Gastroesophageal sphincter (tissue), 4 donors: ENCODE data around the gene EVI5L. TPM values are rescaled to one million over a fixed set of nuclear protein-coding genes. Genes with fewer than 3 reads are reported as not detected.
A peak's percentile ranks its signal among the peaks of the same experiment; 100 is the strongest.

Experiments used
- ATAC-seq: fragments of 150-250 bp; one replicate; pipeline ENCODE4 v1.9.1; 2016; ENCODE audit warnings: mild to moderate bottlenecking, moderate library complexity
- H3K27ac ChIP-seq, 4 donors: fragments of 200-600 bp; sonication (generic) in 3 of 4; 1 replicate in 3 of 4; 2 replicates in 1 of 4; pipeline ENCODE4 v1.5.1; 2016 to 2019
- H3K27me3 ChIP-seq: fragments of 200-600 bp; sonication (generic); one replicate; pipeline ENCODE4 v1.5.1; 2019
- H3K36me3 ChIP-seq, 2 donors: fragments of 200-600 bp; sonication (generic); one replicate each; pipeline ENCODE4 v1.5.1; 2019; ENCODE audit warnings: control low read depth in 1 of 2
- H3K4me1 ChIP-seq, 3 donors: fragments of 200-600 bp; sonication (generic); 1 replicate in 2 of 3; 2 replicates in 1 of 3; pipeline ENCODE4 v1.5.1; 2016 to 2019; ENCODE audit warnings: control low read depth in 2 of 3
- H3K4me3 ChIP-seq, 2 donors: fragments of 200-600 bp; sonication (generic); one replicate each; pipeline ENCODE4 v1.5.1; 2019; ENCODE audit warnings: mild to moderate bottlenecking in 1 of 2, moderate library complexity in 1 of 2
- H3K9me3 ChIP-seq, 3 donors: fragments of 200-600 bp; sonication (generic); one replicate each; pipeline ENCODE4 v1.5.1; 2017 to 2019; ENCODE audit warnings: control low read depth in 2 of 3
- CTCF ChIP-seq, 4 experiments: fragments of 200-600 bp in 2 of 4; fragments of 450-650 bp in 2 of 4; sonication (generic) in 1 of 4; IDR thresholded peaks; one replicate each; pipeline ENCODE4 v1.5.1; 2017 to 2019; ENCODE audit warnings: antibody characterized with exemption in 4 of 4, mild to moderate bottlenecking in 2 of 4, moderate library complexity in 2 of 4
- EP300 ChIP-seq: sonication (generic); formaldehyde crosslinking; IDR thresholded peaks from one replicate; pipeline ENCODE4 v1.6.1; 2017; ENCODE audit warnings: antibody characterized with exemption, mild to moderate bottlenecking
- POLR2A ChIP-seq, 2 donors: fragments of 450-650 bp; IDR thresholded peaks; one replicate each; pipeline ENCODE4 v1.6.1; 2017; ENCODE audit warnings: antibody characterized with exemption in 2 of 2, mild to moderate bottlenecking in 2 of 2, moderate library complexity in 1 of 2
- POLR2AphosphoS5 ChIP-seq: sonication (generic); formaldehyde crosslinking; IDR thresholded peaks from one replicate; pipeline ENCODE4 v1.6.1; 2017; ENCODE audit warnings: antibody characterized with exemption
- WGBS, 2 donors: methylation state at CpG; one replicate each; pipeline ENCODE4 v1.1.5; 2018; ENCODE audit warnings: low coverage in 1 of 2; 5-methylcytosine and 5-hydroxymethylcytosine counted together
- total RNA-seq, 4 donors: library from RNA; depleted of rRNA; stranded (reverse); fragments of >200 nt; gene quantifications; one replicate each; pipeline ENCODE4 v1.1.0, GENCODE V29; 2016

EVI5L gene
- total RNA-seq, 4 donors from 2014 or later = 17.3 to 46.3 (median 22.2) TPM

- Histone ChIP-seq H3K4me3 (no peak overlapping the region), H3K9me3 (peaks cover 0 to 34% (median 0%) of the 10 kb centered on the region in 3 donors), H3K27me3 (peaks cover 73% of the 10 kb centered on the region), H3K4me1 (no peaks in the 10 kb centered on the region), H3K36me3 (no peaks in the 10 kb centered on the region), H3K27ac (no peak overlapping the region)
- ATAC-seq = no peak
- 50 to 70% methylated on average over 2 of the region's 3 CpGs for WGBS, 2 donors
- TF ChIP-seq CTCF (IDR thresholded peaks at IDR 0.05) (no peak), POLR2A (IDR thresholded peaks at IDR 0.05) (no peak), EP300 (no peak)
Measured at GRCh38 chr19:7820588-7820987, 9.4 kb upstream of the EVI5L start.

GRCh38 chr19:7822910-7823515 is 7.0 kb upstream of the EVI5L start:
- no peaks in the 10 kb centered on the region for H3K4me1 ChIP-seq
- no peak overlapping the region for H3K4me3 ChIP-seq
- H3K36me3 ChIP-seq = no peaks in the 10 kb centered on the region
- H3K9me3 ChIP-seq = peaks cover 0 to 12% (median 0%) of the 10 kb centered on the region in 3 donors
- no peak overlapping the region for H3K27ac ChIP-seq
- TF ChIP-seq POLR2A (IDR thresholded peaks at IDR 0.05) = no peak
- no peak for TF ChIP-seq POLR2AphosphoS5
- ATAC-seq = no peak
- 85 to 100% methylated on average over 2 to 4 of the region's 4 CpGs for WGBS, 2 donors
- H3K27me3 ChIP-seq = peaks cover 70% of the 10 kb centered on the region

- Histone ChIP-seq H3K36me3 (no peaks in the 10 kb centered on the region), H3K27me3 (peaks cover 63% of the 10 kb centered on the region), H3K9me3 (peaks cover 0 to 4% (median 0%) of the 10 kb centered on the region in 3 donors), H3K4me3 (no peak overlapping the region), H3K27ac (no peak overlapping the region), H3K4me1 (no peaks in the 10 kb centered on the region)
- no peak for ATAC-seq
- TF ChIP-seq EP300 (no peak), POLR2A (IDR thresholded peaks at IDR 0.05) (no peak), CTCF (IDR thresholded peaks at IDR 0.05) (no peak), POLR2AphosphoS5 (no peak)
- 36 to 64% methylated on average over 6 of the region's 9 CpGs for WGBS, 2 donors
Measured at GRCh38 chr19:7823686-7824301, 6.2 kb upstream of the EVI5L start.

- Histone ChIP-seq H3K36me3 (no peaks in the 10 kb centered on the region), H3K27me3 (peaks cover 17% of the 10 kb centered on the region), H3K9me3 (no peaks in the 10 kb centered on the region), H3K27ac (peak overlapping the region in 3 of 4 donors; percentile 52 to 62 (median 53)), H3K4me3 (peak overlapping the region in 1 of 2 donors; percentile 96), H3K4me1 (peaks cover 0 to 42% (median 14%) of the 10 kb centered on the region in 3 donors)
- TF ChIP-seq EP300 (no peak), POLR2A (IDR thresholded peaks at IDR 0.05) (no peak)
- 5 to 9% methylated on average over 7 to 13 of the region's 18 CpGs for WGBS, 2 donors
- no peak for ATAC-seq
Measured at GRCh38 chr19:7829166-7829520, 875 bp upstream of the EVI5L start.

GRCh38 chr19:7830272-7830771 is 304 bp downstream of the EVI5L start:
- ATAC-seq = no peak
- Histone ChIP-seq H3K9me3 (no peaks in the 10 kb centered on the region), H3K4me3 (peak overlapping the region; percentile 74 to 96), H3K4me1 (peaks cover 0 to 42% (median 14%) of the 10 kb centered on the region in 3 donors), H3K27me3 (peaks cover 6% of the 10 kb centered on the region), H3K27ac (peak overlapping the region in 3 of 4 donors; percentile 53 to 79 (median 70)), H3K36me3 (no peaks in the 10 kb centered on the region)
- no peak for TF ChIP-seq POLR2A (IDR thresholded peaks at IDR 0.05)
- TF ChIP-seq EP300 = no peak
- no peak for TF ChIP-seq CTCF (IDR thresholded peaks at IDR 0.05)
- no peak for TF ChIP-seq POLR2AphosphoS5
- 0% methylated on average over 2 of the region's 53 CpGs; no CpG with 5 or more reads in 1 of the 2 donors for WGBS, 2 donors

- Histone ChIP-seq H3K36me3 (no peaks in the 10 kb centered on the region), H3K9me3 (no peaks in the 10 kb centered on the region), H3K4me3 (peak overlapping the region; percentile 74 to 96), H3K27ac (peak overlapping the region in 1 of 4 donors; percentile 79), H3K4me1 (peaks cover 0 to 42% (median 14%) of the 10 kb centered on the region in 3 donors), H3K27me3 (peaks cover 1% of the 10 kb centered on the region)
- TF ChIP-seq POLR2A (IDR thresholded peaks at IDR 0.05) = no peak
- no peak for TF ChIP-seq POLR2AphosphoS5
- TF ChIP-seq EP300 = no peak
- TF ChIP-seq CTCF (IDR thresholded peaks at IDR 0.05) = no peak
- 0% methylated on average over 1 to 2 of the region's 7 CpGs for WGBS, 2 donors
- no peak for ATAC-seq
Measured at GRCh38 chr19:7830823-7831222, 805 bp downstream of the EVI5L start.
